NT2/D1 (cell line): ENCODE results near the gene ARHGAP10.

Experiments used
- YY1 ChIP-seq: IDR thresholded peaks from 2 replicates; pipeline ENCODE4 v1.6.1; 2011; ENCODE audit not compliant: insufficient read length, insufficient read depth
- ZNF274 ChIP-seq: IDR thresholded peaks from 2 replicates; pipeline ENCODE4 v1.6.1; 2011; ENCODE audit warnings: mild to moderate bottlenecking, low read depth, low read length

GRCh38 chr4:147933779-147934178 lies 201.9 kb downstream of the ARHGAP10 start:
- TF ChIP-seq ZNF274 (no peak), YY1 (no peak)
